Measurements from ENCODE around the gene CCDC186. TPM values are rescaled to one million over a fixed set of nuclear protein-coding genes. Genes with fewer than 3 reads are reported as not detected.
A peak's percentile ranks its signal among the peaks of the same experiment; 100 is the strongest.

CCDC186 gene
- total RNA-seq, 1 donor from 2014 or later = 22.9 TPM

DNA sequence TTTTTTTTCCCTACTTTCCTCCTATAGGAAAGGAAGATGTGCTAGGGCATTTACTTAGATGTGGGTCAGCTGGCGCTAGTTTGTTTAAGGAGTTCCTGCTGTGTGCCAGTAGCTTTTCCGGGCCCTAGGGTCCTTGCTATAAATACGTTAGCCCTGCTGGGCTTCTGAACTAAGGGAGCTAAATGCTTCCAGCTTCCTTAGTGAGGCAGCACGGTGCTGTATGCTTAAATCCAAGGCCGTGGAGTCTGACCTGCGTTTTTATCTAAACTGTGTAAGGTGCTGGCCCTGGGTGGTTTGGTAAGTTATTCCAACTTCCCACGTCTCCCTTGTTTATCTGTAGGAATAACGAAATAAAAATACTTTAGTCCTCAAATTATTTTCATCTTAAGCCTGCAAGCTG is 5.7 kb upstream of the CCDC186 start:
- H3K4me3 ChIP-seq = no peak overlapping the region
- no peaks in the 10 kb centered on the region for H4K20me1 ChIP-seq (ENCODE audit: low read depth)
- H3K27ac ChIP-seq = no peak overlapping the region
- no peaks in the 10 kb centered on the region for H3K4me1 ChIP-seq
- TF ChIP-seq EZH2 (IDR thresholded peaks at IDR 0.05) (no peak), EZH2phosphoT487 (IDR thresholded peaks at IDR 0.05) (no peak)
- TF ChIP-seq, protein P1, sequence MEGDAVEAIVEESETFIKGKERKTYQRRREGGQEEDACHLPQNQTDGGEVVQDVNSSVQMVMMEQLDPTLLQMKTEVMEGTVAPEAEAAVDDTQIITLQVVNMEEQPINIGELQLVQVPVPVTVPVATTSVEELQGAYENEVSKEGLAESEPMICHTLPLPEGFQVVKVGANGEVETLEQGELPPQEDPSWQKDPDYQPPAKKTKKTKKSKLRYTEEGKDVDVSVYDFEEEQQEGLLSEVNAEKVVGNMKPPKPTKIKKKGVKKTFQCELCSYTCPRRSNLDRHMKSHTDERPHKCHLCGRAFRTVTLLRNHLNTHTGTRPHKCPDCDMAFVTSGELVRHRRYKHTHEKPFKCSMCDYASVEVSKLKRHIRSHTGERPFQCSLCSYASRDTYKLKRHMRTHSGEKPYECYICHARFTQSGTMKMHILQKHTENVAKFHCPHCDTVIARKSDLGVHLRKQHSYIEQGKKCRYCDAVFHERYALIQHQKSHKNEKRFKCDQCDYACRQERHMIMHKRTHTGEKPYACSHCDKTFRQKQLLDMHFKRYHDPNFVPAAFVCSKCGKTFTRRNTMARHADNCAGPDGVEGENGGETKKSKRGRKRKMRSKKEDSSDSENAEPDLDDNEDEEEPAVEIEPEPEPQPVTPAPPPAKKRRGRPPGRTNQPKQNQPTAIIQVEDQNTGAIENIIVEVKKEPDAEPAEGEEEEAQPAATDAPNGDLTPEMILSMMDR (IDR thresholded peaks at IDR 0.05) = no peak
- H3K4me2 ChIP-seq = no peak overlapping the region
- H3K27me3 Mint-ChIP-seq (ENCODE audit: insufficient read depth, low read depth) = peaks cover 2% of the 10 kb centered on the region
- H3K4me3 Mint-ChIP-seq = no peak overlapping the region
- H3K27ac Mint-ChIP-seq = no peak overlapping the region
- H3K9me3 Mint-ChIP-seq = no peaks in the 10 kb centered on the region
- no peaks in the 10 kb centered on the region for H3K79me2 ChIP-seq (ENCODE audit: low read depth)
- no peaks in the 10 kb centered on the region for H3F3A ChIP-seq (ENCODE audit: low read depth)
- H2AFZ ChIP-seq (replicated peaks) = peak overlapping the region; percentile 37
- H3K4me1 Mint-ChIP-seq = peaks cover 6% of the 10 kb centered on the region
- H3K36me3 ChIP-seq = no peaks in the 10 kb centered on the region
- H3K36me3 Mint-ChIP-seq = no peaks in the 10 kb centered on the region
- H3K9me3 ChIP-seq (ENCODE audit: low read depth) = no peaks in the 10 kb centered on the region
- no peak overlapping the region for H3K9ac ChIP-seq
- peaks cover 15% of the 10 kb centered on the region for H3K27me3 ChIP-seq
- no peak for DNase-seq (ENCODE audit: low spot score)

- DNase-seq (ENCODE audit: low spot score) = no peak
- Histone ChIP-seq H3K9ac (no peak within 1 kb of the TSS), H3K79me2 (ENCODE audit: low read depth) (no peaks in the 10 kb centered on the region), H3F3A (ENCODE audit: low read depth) (no peaks in the 10 kb centered on the region), H3K36me3 (no peaks in the 10 kb centered on the region), H3K4me2 (no peak within 1 kb of the TSS), H3K27ac (no peak within 1 kb of the TSS), H2AFZ (replicated peaks) (peak within 1 kb of the TSS; percentile 37), H3K9me3 (ENCODE audit: low read depth) (no peaks in the 10 kb centered on the region), H3K4me3 (no peak within 1 kb of the TSS), H4K20me1 (ENCODE audit: low read depth) (no peaks in the 10 kb centered on the region), H3K4me1 (no peaks in the 10 kb centered on the region), H3K27me3 (peaks cover 18% of the 10 kb centered on the region)
- Mint-ChIP-seq H3K27me3 (ENCODE audit: insufficient read depth, low read depth) (peaks cover 2% of the 10 kb centered on the region), H3K27ac (no peak within 1 kb of the TSS), H3K36me3 (no peaks in the 10 kb centered on the region), H3K4me1 (peaks cover 7% of the 10 kb centered on the region), H3K4me3 (no peak within 1 kb of the TSS), H3K9me3 (no peaks in the 10 kb centered on the region)
- no peak for TF ChIP-seq EZH2phosphoT487 (IDR thresholded peaks at IDR 0.05)
- TF ChIP-seq, protein P1 (IDR thresholded peaks at IDR 0.05) = no peak
- no peak for TF ChIP-seq EZH2 (IDR thresholded peaks at IDR 0.05)
Observed at GRCh38 chr10:114179148-114179547, 5.1 kb upstream of the CCDC186 start, which contains the start of gene TDRD1. TDRD1 (plus strand) TSS chr10:114179353; CDS start chr10:114187832, 8,479 bp downstream.

DNA sequence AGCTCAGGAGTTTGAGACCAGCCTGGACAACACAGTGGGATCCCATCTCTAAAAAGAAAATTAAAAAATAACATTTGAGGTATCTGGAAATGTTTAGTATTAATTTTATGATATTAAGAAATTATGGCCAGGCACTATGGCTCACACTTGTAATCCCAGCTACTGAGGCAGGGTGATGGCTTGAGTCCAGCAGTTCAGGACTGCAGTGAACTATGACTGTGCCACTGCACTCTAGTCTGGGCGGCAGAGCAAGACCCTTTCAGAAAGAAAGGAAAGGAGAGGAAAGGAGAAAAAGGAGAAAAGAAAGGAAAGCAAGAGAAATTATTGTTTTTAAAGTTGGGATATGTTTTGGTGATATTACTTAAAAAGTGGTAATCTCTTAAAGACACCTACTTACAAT is 2.5 kb upstream of the CCDC186 start:
- H3K9ac ChIP-seq = no peak overlapping the region
- peaks cover 18% of the 10 kb centered on the region for H3K27me3 ChIP-seq
- no peak for TF ChIP-seq EZH2 (IDR thresholded peaks at IDR 0.05)
- TF ChIP-seq EZH2phosphoT487 (IDR thresholded peaks at IDR 0.05) = no peak
- TF ChIP-seq, protein P1 (IDR thresholded peaks at IDR 0.05) = no peak
- H4K20me1 ChIP-seq (ENCODE audit: low read depth) = no peaks in the 10 kb centered on the region
- no peak overlapping the region for H2AFZ ChIP-seq (replicated peaks)
- Mint-ChIP-seq H3K4me1 (peaks cover 20% of the 10 kb centered on the region), H3K27ac (no peak overlapping the region), H3K9me3 (no peaks in the 10 kb centered on the region), H3K36me3 (no peaks in the 10 kb centered on the region), H3K4me3 (no peak overlapping the region), H3K27me3 (ENCODE audit: insufficient read depth, low read depth) (peaks cover 2% of the 10 kb centered on the region)
- H3K79me2 ChIP-seq (ENCODE audit: low read depth) = peaks cover 22% of the 10 kb centered on the region
- no peak overlapping the region for H3K27ac ChIP-seq
- no peak overlapping the region for H3K4me2 ChIP-seq
- H3K4me3 ChIP-seq = no peak overlapping the region
- no peak for DNase-seq (ENCODE audit: low spot score)
- H3F3A ChIP-seq (ENCODE audit: low read depth) = no peaks in the 10 kb centered on the region
- H3K4me1 ChIP-seq = peaks cover 11% of the 10 kb centered on the region
- H3K36me3 ChIP-seq = no peaks in the 10 kb centered on the region
- no peaks in the 10 kb centered on the region for H3K9me3 ChIP-seq (ENCODE audit: low read depth)
